NCI-H748 (cell line): ENCODE measurements around the gene ISOC2.
"Not testable (repeated sequence)": the region's sequence is repeated elsewhere in the genome, so short reads cannot be mapped to it uniquely, and the experiment has no call there.

Experiments
- DNase-seq: peaks from one replicate; lab custom pipeline; 2025; ENCODE audit not compliant: unreplicated experiment; lab: John Stamatoyannopoulos, UW

ISOC2 gene, protein sequence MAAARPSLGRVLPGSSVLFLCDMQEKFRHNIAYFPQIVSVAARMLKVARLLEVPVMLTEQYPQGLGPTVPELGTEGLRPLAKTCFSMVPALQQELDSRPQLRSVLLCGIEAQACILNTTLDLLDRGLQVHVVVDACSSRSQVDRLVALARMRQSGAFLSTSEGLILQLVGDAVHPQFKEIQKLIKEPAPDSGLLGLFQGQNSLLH

GRCh38 chr19:55461259-55461973 lies at the start of gene ISOC2:
TSS of gene ISOC2 (minus strand) at chr19:55461642. CDS start at chr19:55456486, 5,156 bp downstream.
- DNase-seq, result peak; percentile 100

DNA sequence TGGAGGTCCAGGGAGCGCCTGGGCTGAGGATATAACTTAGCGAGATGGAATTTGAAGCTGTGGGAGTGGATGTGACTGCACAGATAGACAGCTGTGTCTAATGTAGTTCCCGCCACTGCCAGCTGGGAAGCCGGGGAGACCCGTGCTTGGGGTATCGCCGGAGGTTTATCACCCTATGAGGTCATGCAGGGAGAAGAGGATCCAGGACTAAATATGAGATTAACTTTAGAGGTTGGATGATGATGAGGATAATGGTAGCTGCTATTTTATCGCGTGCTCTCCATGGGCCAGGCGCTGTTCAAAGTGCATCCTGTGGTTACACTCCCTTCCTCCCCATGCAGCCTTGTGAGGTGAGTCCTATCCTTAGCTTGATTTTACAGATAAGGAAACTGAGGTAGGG lies 46.7 kb upstream of the ISOC2 start:
- DNase-seq, result no peak

- DNase-seq, result no peak
Measured at GRCh38 chr19:55504981-55505380, 43.5 kb upstream of the ISOC2 start.

GRCh38 chr19:55504252-55504603 lies 42.8 kb upstream of the ISOC2 start:
- no peak for DNase-seq

DNA sequence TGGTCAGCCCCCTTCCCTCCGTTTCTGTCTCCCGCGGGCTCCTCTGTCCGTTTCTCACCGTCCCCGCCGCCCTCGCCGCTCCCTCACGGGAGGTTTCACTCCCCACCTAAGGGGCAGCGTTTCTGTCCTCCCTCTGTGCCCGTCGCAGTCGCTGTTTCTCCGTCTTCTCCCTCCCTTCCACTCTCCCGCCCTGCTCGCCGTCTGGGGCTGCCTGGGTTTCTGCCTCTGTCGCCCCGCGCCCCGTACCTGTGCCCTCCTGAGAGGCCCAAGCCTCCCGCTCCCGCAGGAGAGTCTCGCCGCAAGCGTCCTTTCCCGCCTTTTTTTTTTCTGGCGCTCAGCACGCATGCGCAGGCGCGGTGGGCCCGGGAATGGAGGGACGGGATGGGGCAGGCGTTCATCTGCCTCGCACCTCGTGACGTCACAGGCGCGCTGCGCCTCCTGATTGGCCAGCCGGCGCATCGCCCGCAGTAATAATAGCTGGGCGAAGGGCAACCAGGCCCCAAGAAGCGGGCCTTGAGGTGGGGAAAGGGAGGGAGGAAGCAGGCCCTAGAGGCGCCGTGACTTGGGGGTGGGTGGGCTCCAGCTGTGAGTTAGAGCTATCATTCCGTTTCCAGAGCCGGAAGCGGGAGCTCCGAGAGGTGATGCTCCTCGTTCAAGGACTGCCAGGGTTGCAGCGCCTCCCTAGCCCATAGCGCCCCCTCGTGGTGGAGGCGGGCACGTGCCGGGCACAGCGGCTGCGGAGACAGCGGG lies 42.2 kb upstream of the ISOC2 start:
- DNase-seq, result peak; percentile 90

- no peak for DNase-seq
Measured at GRCh38 chr19:55503157-55503501, 41.7 kb upstream of the ISOC2 start.

GRCh38 chr19:55502197-55502952 lies 40.9 kb upstream of the ISOC2 start:
- DNase-seq, result no peak

DNA sequence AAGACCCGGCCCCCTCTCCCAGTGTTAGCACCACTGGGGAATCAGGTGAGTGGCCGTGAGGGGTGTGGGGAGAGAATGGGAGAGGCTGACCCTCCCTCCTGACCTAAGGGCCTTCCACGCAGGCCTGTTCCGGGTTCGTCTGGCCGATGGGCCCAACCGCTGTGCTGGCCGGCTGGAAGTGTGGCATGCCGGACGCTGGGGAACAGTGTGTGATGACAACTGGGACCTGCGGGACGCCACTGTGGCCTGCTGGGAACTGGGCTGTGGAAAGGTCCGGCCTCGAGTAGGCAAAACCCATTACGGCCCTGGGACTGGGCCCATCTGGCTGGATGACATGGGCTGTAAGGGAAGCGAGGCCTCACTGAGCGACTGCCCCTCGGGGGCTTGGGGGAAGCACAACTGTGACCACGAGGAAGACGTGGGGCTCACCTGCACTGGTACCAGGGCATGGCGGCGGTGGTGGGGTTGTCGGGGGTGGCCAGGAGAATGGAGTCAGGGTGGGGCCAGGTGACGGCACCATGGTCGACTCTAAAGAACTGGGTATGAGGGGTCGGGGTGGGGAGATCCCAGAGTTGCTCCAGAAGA lies 39.0 kb upstream of the ISOC2 start:
- DNase-seq, result no peak

- no peak for DNase-seq
Measured at GRCh38 chr19:55498246-55498840, 36.9 kb upstream of the ISOC2 start.

GRCh38 chr19:55497763-55498162 lies 36.3 kb upstream of the ISOC2 start:
- DNase-seq, result no peak

DNA sequence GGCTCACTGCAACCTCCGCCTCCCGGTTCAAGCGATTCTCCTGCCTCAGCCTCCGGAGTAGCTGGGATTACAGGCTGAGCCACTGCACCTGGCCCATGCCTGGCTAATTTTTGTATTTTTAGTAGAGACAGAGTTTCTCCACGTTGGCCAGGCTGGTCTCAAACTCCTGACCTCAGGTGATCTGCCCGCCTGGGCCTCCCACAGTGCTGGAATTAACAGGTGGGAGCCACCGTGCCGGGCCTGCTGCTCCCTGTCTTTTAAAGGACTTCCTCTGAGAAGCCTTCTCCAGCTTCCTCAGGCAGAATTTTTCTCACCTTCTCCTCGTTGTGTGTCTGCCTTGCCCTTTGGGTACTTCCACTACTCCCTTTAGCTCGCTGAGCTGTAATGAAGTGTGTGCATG lies 35.4 kb upstream of the ISOC2 start:
- not testable (repeated sequence) for DNase-seq

- DNase-seq, result no peak
Measured at GRCh38 chr19:55495646-55496349, 34.4 kb upstream of the ISOC2 start.

DNA sequence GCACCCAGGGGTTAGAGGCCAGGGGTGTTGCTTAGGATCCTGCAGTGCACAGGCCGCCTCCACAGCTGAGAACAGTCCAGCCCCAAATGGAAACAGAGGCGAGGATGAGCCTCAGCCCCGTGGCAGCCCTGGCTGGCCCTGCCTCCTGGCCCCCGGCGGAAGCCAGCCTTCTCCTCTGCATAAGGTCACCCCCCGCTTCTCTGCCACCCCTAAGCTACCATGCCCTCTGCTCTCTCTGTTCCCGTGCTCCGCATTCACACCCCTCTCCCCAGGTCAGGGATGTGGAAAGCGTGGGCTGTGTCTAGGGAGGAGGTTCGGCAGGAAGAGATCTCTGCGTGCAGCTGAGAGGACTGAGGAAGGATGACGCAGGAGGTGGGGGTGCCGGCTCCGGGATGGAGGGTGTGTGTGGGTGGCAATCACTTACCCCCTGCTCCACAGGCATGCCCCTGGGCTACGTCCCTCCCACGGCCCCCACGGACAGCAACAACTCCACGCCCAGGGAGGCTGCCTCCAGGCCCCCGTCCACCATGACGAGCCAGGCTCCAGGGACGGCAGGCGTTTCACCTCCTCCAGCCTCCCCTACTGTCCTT lies 32.8 kb upstream of the ISOC2 start:
- no peak for DNase-seq

DNA sequence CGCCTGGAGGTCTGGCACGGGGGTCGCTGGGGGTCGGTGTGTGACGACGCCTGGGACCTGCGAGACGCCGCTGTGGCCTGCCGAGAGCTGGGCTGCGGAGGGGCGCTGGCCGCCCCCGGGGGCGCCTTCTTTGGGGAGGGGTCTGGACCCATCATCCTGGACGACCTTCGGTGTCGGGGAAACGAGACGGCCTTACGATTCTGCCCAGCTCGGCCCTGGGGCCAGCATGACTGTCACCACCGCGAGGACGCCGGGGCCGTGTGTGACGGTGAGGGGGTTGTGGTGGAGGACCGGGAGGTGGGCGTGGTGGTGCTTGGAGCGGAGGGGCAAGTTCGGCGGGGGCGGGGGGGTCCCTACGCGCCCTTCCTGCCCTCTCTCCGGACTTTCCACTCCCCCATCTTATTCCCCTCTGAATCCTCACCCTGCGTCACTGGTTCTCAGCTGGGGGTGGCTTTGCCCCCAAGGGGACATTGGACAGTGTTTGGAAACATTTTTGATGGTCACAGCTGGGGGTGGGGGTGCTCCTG lies 32.3 kb upstream of the ISOC2 start:
- no peak for DNase-seq

DNA sequence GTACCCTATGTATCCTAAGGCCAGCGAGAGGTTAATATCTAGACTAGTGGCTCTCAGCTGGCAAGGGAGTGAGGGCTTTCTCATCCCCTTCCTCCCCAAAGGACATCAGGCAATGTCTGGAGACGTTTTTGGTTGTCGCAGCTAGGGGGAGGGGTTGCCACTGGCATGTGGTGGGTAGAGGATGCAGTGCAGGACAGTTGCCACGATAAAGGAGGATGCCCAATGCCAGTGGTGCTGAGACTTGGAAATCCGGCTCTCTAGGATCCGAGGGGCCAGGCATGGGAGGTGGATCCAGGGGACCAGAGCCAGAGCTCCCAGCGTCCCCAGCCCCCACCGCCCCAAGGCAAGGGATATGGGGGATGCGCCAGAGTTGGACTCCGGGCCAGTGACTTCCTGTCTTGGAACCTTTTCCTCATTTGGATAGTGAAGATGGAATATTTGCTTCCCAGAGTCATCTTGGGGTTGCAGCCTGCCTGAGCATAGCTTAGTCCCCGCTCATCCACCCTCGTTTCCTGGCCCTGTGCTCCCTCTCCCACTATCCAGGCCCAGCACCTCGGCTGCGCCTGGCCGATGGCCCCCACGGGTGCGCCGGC lies 31.7 kb upstream of the ISOC2 start:
- no peak for DNase-seq

- DNase-seq, result peak; percentile 24
Measured at GRCh38 chr19:55492362-55492944, 31.0 kb upstream of the ISOC2 start.

- DNase-seq, result no peak
Measured at GRCh38 chr19:55491546-55492360, 30.3 kb upstream of the ISOC2 start.
